OCI-M1 (cell line): ENCODE data around the gene ECHS1.
A peak's percentile ranks its signal among the peaks of the same experiment; 100 is the strongest.
"Not testable (repeated sequence)": the region's sequence is repeated elsewhere in the genome, so short reads cannot be mapped to it uniquely, and the experiment has no call there.

Experiments
- DNase-seq: peaks from one replicate; lab custom pipeline; 2025; lab: John Stamatoyannopoulos, UW

The ECHS1 gene

GRCh38 chr10:133324857-133325260 lies 48.3 kb downstream of the ECHS1 start:
- no peak for DNase-seq

- DNase-seq: peak; percentile 41
Measured at GRCh38 chr10:133324198-133324792, 48.9 kb downstream of the ECHS1 start.

GRCh38 chr10:133322064-133322709 lies 51.0 kb downstream of the ECHS1 start:
- DNase-seq: not testable (repeated sequence)

GRCh38 chr10:133320852-133321422 lies 52.2 kb downstream of the ECHS1 start:
- DNase-seq: not testable (repeated sequence)

- DNase-seq: peak; percentile 91
Measured at GRCh38 chr10:133318494-133319127, 54.5 kb downstream of the ECHS1 start.

- DNase-seq: no peak
Measured at GRCh38 chr10:133316732-133317131, 56.4 kb downstream of the ECHS1 start.

- peak; percentile 9 for DNase-seq
Measured at GRCh38 chr10:133316266-133316665, 56.9 kb downstream of the ECHS1 start.

- DNase-seq: peak; percentile 46
Measured at GRCh38 chr10:133315847-133316246, 57.3 kb downstream of the ECHS1 start.

GRCh38 chr10:133314911-133315310 lies 58.2 kb downstream of the ECHS1 start:
- DNase-seq: no peak

GRCh38 chr10:133313192-133313591 lies 60.0 kb downstream of the ECHS1 start:
- no peak for DNase-seq

GRCh38 chr10:133312769-133313145 lies 60.4 kb downstream of the ECHS1 start:
- DNase-seq: no peak
